Activated B cell treated with CpG ODN at 0.5 μM for 24 hours (primary cell): ENCODE measurements around the gene MARCHF9. TPM values are rescaled to one million over a fixed set of nuclear protein-coding genes. Genes with fewer than 3 reads are reported as not detected.
"Not testable (repeated sequence)": the region's sequence is repeated elsewhere in the genome, so short reads cannot be mapped to it uniquely, and the experiment has no call there.

ENCODE experiments used
- ATAC-seq: fragments of 200-7000 bp; cut with Tn5 transposase; one replicate; pipeline ENCODE4 v1.10.0; 2021; ENCODE audit warnings: low read depth, mild to moderate bottlenecking, moderate library complexity
- CTCF ChIA-PET: fragments of 350-600 bp; sonication (Branson Sonifier 250); formaldehyde crosslinking; loops from one replicate; lab custom pipeline; 2021; ENCODE audit warnings: antibody characterized with exemption; lab: Charles Lee
- POLR2A ChIA-PET: fragments of 350-600 bp; sonication (Branson Sonifier 250); formaldehyde crosslinking; loops from one replicate; lab custom pipeline; 2021; ENCODE audit warnings: antibody characterized with exemption; lab: Charles Lee
- DNase-seq: peaks from one replicate; pipeline ENCODE4 v3.0.0; 2022
- H3K27ac Mint-ChIP-seq: one replicate; pipeline ENCODE4 v1.8.0; 2020; ENCODE audit warnings: mixed read lengths
- H3K27me3 Mint-ChIP-seq: one replicate; pipeline ENCODE4 v1.8.0; 2021; ENCODE audit warnings: mixed read lengths
- H3K36me3 Mint-ChIP-seq: one replicate; pipeline ENCODE4 v1.8.0; 2021; ENCODE audit warnings: low read depth, mixed read lengths
- H3K4me1 Mint-ChIP-seq: one replicate; pipeline ENCODE4 v1.8.0; 2021; ENCODE audit warnings: mixed read lengths
- H3K4me3 Mint-ChIP-seq: one replicate; pipeline ENCODE4 v1.8.0; 2020; ENCODE audit warnings: mild to moderate bottlenecking, mixed read lengths
- H3K9me3 Mint-ChIP-seq: one replicate; pipeline ENCODE4 v1.8.0; 2020; ENCODE audit warnings: mixed read lengths
- intact Hi-C: fragments of 100-400 bp; cut with micrococcal nuclease; formaldehyde crosslinking; loops from one replicate; pipeline ENCODE4 v1.15.1; 2024
- total RNA-seq: library from RNA; stranded (reverse); gene quantifications from 2 replicates; pipeline ENCODE4 v1.2.3, GENCODE V29; 2022
- TF ChIP-seq, protein P1 (sequence below): fragments of 200-600 bp; IDR thresholded peaks from one replicate; pipeline ENCODE4 v1.8.0; 2022; ENCODE audit warnings: antibody characterized with exemption, mild to moderate bottlenecking

Gene MARCHF9
- total RNA-seq, 1 donor from 2014 or later, result 58.2 TPM

DNA sequence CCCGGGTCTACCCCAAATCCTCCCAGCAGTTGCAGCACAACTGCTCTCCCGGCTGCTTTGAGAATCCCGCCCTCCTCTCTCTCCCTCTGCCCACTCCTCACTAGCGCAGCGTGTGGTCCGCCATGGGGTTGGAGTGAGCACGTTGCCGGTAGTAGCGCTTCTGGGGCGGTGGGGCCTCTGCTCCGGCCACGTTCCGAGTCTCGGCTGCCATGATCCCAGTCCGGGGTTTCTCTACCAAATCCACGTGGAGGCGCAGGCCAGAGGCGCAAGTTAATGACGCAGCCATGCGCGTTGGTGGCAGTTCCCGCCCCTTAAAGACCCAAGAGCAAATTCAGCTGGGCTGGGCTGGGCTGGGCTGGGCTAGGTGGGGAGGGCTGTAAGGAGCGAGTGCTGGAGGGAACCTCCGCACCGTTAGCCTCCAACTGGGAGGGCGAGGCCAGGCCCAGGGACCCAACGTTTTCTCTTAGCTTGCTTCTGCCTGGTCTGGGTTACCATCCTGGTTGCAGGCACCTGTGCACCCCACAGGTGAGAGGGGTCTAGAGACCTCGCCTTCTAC lies 17.0 kb downstream of the MARCHF9 start, which contains the start of gene METTL1:
Gene METTL1, minus strand, starts transcription at position 233 of the 556 bp plus-strand sequence. Its CDS starts 22 bp downstream, at position 211.
- DNase-seq (peak; percentile 81), ATAC-seq (peak; percentile 91)
- TF ChIP-seq, protein P1, sequence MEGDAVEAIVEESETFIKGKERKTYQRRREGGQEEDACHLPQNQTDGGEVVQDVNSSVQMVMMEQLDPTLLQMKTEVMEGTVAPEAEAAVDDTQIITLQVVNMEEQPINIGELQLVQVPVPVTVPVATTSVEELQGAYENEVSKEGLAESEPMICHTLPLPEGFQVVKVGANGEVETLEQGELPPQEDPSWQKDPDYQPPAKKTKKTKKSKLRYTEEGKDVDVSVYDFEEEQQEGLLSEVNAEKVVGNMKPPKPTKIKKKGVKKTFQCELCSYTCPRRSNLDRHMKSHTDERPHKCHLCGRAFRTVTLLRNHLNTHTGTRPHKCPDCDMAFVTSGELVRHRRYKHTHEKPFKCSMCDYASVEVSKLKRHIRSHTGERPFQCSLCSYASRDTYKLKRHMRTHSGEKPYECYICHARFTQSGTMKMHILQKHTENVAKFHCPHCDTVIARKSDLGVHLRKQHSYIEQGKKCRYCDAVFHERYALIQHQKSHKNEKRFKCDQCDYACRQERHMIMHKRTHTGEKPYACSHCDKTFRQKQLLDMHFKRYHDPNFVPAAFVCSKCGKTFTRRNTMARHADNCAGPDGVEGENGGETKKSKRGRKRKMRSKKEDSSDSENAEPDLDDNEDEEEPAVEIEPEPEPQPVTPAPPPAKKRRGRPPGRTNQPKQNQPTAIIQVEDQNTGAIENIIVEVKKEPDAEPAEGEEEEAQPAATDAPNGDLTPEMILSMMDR, result no peak
- intact Hi-C loops, result loop anchor here (1.0 kb wide), 4 partner anchors 10 to 28 kb away; partner anchors contain the start of genes CDK4 and TSFM
- Mint-ChIP-seq H3K36me3 (peaks cover 31% of the 10 kb centered on the region), H3K4me1 (peaks cover 19% of the 10 kb centered on the region), H3K27me3 (peaks cover under 1% of the 10 kb centered on the region), H3K4me3 (peak within 1 kb of the TSS; percentile 98), H3K27ac (peak within 1 kb of the TSS; percentile 98), H3K9me3 (no peaks in the 10 kb centered on the region)
- CTCF ChIA-PET, result interaction anchor here (0.7 kb wide), 1 partner anchor 133 kb away, joined by 4 read pairs; no protein-coding TSS in a partner anchor
- POLR2A ChIA-PET, result interaction anchor here (0.5 to 1.3 kb wide), 12 partner anchors 9 to 317 kb away, joined by 3 to 11 read pairs (median 4); partner anchors contain the start of genes CDK4, CTDSP2, INHBE and TSFM

DNA sequence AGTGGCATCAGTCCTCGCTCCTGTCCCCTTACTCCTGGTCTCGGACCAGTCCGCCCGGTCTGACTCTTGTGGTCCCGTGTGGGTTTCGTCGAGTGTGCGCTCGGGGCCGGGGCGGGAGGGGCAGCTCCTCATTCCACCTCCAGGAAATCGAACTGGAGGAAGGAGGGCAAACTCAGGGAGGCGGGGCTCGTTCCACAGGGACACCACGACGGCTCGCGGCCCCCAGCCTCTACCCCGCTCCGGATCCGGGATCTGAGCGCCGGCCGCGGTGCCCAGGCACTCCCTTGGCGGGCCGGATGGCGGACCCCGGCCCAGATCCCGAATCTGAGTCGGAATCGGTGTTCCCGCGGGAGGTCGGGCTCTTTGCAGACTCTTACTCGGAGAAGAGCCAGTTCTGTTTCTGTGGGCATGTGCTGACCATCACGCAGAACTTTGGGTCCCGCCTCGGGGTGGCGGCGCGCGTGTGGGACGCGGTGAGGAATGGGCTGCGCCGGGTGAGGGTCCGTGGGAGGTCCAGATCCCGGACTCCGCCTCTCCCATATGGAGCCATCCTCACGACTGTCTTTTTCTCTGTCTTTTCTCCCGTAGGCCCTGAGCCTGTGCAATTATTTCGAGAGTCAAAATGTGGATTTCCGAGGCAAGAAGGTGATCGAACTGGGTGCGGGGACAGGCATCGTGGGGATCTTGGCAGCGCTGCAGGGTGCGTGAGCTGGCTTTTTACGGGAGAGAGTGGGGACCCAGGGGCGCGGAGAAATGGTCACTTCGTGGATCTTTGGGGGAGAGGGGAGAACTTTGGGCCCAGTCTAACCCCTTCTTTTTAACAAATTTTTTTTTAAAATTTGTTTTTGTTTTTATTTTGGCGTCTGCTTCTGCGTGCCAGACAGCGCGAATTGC lies 17.8 kb downstream of the MARCHF9 start, which contains the start of gene EEF1AKMT3:
Gene EEF1AKMT3, plus strand, starts transcription at position 186 of the 894 bp plus-strand sequence. Its CDS starts 111 bp downstream, at position 297.
- Mint-ChIP-seq H3K9me3 (no peaks in the 10 kb centered on the region), H3K36me3 (peaks cover 31% of the 10 kb centered on the region), H3K4me1 (peaks cover 18% of the 10 kb centered on the region), H3K27ac (peak within 1 kb of the TSS; percentile 98), H3K27me3 (no peaks in the 10 kb centered on the region), H3K4me3 (peak within 1 kb of the TSS; percentile 98)
- intact Hi-C loops, result loop anchor here (1.0 kb wide), 4 partner anchors 10 to 28 kb away; partner anchors contain the start of genes CDK4 and TSFM
- DNase-seq, result no peak
- POLR2A ChIA-PET, result interaction anchor here (0.5 to 1.3 kb wide), 13 partner anchors 9 to 317 kb away, joined by 3 to 11 read pairs (median 4); partner anchors contain the start of genes CDK4, CTDSP2, INHBE and TSFM
- ATAC-seq, result peak; percentile 21
- TF ChIP-seq, protein P1, result no peak
- CTCF ChIA-PET, result interaction anchor here (0.7 kb wide), 1 partner anchor 132 kb away, joined by 4 read pairs; no protein-coding TSS in a partner anchor

DNA sequence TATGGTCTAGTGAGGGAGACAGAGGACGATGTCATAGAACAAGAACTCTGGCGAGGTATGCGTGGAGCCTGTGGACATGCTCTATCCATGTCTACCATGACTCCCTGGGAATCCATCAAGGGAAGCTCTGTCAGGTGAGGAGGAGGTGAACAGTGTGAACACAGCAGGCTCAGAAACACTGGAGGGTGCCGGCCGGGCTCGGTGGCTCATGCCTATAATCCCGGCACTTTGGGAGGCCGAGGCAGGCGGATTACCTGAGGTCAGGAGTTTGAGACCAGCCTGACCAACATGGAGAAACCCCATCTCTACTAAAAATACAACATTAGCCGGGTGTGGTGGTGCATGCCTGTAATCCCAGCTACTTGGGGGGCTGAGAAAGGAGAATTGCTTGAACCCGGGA lies 19.7 kb downstream of the MARCHF9 start:
- Mint-ChIP-seq H3K36me3 (peaks cover 16% of the 10 kb centered on the region), H3K4me1 (peaks cover 18% of the 10 kb centered on the region)
- ATAC-seq, DNase-seq, H3K27ac Mint-ChIP-seq, H3K4me3 Mint-ChIP-seq, intact Hi-C loops, H3K9me3 Mint-ChIP-seq, H3K27me3 Mint-ChIP-seq: not testable (repeated sequence)
- POLR2A ChIA-PET, result interaction anchor here (0.7 kb wide), 1 partner anchor 53 kb away, joined by 8 read pairs; no protein-coding TSS in a partner anchor
- CTCF ChIA-PET, result interaction anchor here (1.9 kb wide), 1 partner anchor 18 kb away, joined by 5 read pairs; no protein-coding TSS in a partner anchor

DNA sequence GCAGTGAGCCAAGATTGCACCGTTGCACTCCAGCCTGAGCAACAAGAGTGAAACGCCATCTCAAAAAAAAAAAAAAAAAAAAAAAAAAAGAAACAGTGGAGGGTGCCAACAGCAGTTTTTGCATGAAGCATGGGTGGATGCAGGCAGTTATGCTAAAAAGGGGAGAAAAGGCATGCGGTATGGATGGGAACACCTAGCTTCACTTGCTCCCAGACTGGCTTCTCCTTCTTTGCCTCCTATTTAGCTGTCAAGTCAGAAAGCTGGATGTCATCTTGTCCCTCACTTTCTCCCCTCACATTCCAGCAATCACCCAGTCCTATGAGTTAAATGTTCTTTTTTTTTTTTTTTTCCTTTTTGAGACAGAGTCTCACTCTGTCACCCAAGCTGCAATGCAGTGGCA lies 20.1 kb downstream of the MARCHF9 start:
- Mint-ChIP-seq H3K27me3 (no peaks in the 10 kb centered on the region), H3K36me3 (peaks cover 12% of the 10 kb centered on the region), H3K4me1 (peaks cover 16% of the 10 kb centered on the region), H3K27ac (no peak overlapping the region), H3K9me3 (no peaks in the 10 kb centered on the region), H3K4me3 (no peak overlapping the region)
- ATAC-seq (no peak), DNase-seq (no peak)
- ChIA-PET CTCF (interaction anchor here (1.9 kb wide), 1 partner anchor 19 kb away, joined by 5 read pairs; no protein-coding TSS in a partner anchor), POLR2A (interaction anchor here (0.6 to 0.7 kb wide), 3 partner anchors 18 to 53 kb away, joined by 4 to 8 read pairs (median 8); no protein-coding TSS in a partner anchor)
- TF ChIP-seq, protein P1, result no peak
- intact Hi-C loops, result no loop called here
